Measurements from ENCODE around the gene STARD5.

Gene STARD5

DNA sequence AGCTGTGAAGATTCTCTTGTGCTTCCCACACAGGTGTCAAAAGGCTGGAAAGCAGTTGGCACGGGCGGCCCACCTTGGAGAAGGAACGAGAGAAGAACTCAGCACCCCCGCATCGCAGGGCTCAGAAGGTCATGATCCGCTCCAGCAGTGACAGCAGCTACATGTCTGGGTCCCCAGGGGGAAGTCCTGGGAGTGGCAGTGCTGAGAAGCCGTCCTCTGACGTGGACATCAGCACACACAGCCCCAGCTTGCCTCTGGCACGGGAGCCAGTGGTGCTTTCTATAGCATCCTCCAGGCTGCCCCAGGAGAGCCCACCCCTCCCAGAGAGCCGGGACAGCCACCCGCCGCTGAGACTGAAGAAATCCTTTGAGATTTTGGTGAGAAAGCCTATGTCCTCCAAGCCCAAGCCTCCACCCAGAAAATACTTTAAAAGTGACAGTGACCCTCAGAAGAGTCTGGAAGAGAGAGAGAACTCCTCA lies 31.4 kb downstream of the STARD5 start:
- DNase-seq (ENCODE audit: low read depth in 2 of 2) = no peak

DNA sequence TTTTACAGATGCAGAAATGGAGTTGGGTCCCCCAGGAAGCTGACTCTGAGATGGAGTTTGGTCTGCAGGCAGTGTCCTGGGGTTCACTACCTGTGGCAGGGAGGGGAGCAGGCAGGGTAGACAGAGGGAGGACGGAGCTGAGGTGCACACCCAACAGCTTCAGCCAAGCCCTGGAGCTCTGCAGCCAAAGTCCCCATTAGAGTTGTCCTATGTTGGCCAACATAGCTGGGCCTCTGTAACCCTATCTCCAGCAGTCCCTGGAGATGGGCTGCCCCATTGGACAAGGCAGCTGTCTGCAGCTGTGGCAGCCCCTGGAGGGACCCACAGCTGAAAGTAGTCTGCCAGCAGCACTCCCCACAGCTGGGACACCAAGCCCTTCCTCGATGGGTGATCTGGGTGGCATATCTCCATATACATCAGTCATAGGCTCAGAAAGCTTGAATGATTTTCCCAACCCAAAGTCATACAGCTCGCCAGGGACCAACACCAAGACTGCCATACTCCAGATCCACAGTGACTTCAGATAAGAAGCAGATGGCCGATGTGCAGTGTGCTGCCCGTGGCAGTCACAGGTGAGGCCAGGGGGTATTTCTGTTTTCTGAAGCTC lies 31.9 kb downstream of the STARD5 start:
- no peak for DNase-seq (ENCODE audit: low read depth in 2 of 2)

DNA sequence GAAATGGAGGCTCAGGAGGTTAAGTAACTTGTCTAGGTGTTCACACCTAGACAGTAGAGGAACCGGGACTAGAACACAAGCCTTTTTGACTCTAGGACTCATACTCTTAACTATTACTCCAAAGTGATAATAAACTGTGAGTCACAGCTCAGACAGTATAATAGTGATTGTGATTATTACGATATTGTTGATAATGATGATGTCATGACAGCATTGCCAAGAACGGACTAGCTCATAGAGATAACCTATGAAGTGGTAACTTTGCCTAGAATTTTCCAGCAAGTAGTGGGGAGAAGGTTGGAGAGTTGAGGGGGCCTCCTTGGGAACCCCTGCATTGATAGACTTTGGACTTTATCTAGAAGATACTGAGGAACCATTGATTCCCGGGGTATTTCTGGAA lies 34.0 kb downstream of the STARD5 start:
- no peak for DNase-seq (ENCODE audit: low read depth in 2 of 2)

DNA sequence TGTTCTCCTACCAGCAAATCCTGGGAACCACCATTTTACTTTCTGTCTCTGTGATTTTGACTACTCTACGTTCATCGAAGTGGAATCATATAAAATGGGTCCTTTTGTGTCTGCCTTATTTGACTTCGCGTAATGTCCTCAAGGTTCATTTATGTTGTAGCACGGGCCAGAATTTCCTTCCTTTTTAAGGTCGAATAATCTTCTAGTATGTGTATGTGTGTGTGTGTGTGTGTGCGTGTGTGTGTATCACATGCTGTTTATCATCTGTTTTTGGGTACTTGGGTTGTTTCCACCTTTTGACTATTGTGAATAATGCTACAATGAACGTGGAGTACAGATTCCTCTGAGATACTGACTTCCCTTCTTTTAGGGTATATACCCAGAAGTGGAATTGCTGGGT lies 35.3 kb downstream of the STARD5 start:
- no peak for DNase-seq (ENCODE audit: low read depth in 2 of 2)

DNA sequence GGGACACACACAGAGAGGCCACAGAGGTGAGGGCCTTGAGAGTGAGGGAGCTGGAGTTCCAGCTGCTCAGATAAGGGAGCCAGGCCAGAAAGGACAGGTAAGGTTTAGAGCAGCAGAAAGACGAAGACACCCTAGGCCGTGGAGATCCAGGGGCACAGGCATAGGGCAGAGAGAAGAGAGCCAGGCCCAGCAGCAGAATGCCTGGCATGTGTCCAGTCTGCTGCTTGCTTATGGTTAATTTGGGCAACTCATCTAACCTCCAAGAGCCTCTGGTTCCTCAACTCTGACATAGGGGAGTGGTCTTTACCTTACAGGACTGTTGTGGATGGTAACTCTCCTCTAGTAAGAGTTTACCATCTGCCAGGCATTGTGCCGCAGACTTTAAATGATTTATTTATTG lies 35.9 kb downstream of the STARD5 start:
- no peak for DNase-seq (ENCODE audit: low read depth in 2 of 2)

DNA sequence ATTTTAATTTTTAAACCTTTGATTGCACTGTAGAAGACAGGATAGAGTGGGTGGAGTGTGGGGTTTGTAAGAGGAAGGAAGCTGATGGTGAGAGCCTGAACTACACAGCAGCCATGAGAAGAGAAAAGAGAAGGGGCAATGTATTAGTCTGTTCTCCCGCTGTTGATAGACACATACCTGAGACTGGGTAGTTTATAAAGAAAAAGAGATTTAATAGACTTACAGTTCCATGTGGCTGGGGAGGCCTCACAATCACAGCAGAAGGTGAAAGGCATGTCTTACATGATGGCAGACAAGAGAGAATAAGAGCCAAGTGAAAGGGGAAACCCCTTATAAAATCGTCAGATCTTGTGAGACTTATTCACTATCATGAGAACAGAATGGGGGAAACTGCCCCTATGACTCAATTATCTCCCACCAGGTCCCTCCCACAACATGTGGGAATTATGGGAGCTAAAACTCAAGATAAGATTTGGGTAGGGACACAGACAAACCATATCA lies 37.3 kb downstream of the STARD5 start:
- DNase-seq (ENCODE audit: low read depth in 2 of 2) = no peak

DNA sequence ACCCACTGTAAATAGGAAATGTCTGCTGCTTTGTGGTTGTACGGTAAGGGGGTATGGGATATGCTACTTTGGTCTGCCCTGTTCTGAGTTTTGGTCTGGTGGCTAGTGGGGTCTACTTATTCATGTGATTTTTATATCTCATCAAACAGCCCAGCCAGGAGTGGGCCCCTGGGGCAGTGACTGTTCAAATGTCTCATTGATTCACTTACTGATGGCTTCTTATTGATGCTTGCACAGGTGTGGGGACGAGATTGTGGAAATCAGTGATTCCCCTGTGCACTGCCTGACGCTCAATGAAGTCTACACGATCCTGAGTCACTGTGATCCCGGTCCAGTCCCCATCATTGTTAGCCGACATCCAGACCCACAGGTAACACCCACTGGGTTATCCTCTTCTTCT lies 38.5 kb downstream of the STARD5 start:
- DNase-seq (ENCODE audit: low read depth in 2 of 2) = no peak

DNA sequence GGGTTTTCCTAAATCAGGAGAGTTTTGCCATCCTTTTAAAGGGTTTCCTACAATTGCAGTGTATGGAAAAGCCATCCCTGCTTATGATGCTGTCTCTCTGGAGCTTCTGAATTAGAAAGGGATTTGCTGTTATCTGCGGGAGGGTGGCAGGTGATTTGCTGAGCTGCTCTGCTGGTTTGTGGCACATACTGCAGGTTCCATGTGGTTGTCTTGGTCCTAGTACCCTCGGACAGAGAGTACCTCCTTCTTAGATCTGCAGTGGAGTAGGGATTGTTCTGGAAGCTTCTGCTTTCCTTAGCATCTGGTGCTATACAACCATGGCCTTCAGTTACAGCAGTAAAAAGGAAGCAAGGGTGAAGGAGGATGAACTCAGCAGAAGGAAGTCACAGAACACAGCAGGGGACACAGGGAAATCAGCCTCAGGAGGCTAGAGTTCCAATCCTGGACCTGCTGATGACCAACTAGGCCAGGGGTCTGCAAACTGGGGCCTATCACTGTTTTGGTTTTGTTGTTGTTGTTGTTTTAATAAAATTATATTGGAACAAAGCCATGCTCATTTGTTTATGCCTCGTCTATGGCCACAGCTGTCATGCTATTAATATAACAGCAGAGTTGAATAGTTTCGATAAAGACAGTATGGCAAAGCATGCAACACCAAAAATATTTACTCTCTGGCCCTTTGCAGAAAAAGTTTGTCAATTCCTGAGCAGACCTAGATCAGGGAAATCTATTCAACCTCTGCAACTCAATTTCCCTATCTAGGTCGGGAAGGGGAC lies 39.5 kb downstream of the STARD5 start:
- no peak for DNase-seq (ENCODE audit: low read depth in 2 of 2)

DNA sequence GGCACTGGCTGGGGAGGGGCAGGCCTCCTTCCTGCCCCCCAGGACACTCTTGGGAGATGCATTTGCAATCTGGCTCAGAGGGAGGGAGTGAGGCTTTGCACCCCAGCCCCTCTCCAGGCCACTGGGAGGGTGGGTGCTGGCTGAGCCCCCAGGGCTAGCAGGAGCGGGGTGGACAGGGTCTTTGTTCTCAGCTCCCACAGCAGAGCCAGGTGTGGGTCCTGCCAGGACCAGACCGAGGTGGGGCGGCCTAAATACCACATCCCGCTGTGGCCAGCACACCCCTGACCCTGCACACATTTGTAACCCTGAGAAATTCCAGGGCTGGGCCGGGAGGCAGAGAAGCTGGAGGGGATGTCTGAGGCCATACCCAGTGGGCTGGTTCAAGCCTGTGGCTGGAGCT lies 41.0 kb downstream of the STARD5 start:
- no peak for DNase-seq (ENCODE audit: low read depth in 2 of 2)

DNA sequence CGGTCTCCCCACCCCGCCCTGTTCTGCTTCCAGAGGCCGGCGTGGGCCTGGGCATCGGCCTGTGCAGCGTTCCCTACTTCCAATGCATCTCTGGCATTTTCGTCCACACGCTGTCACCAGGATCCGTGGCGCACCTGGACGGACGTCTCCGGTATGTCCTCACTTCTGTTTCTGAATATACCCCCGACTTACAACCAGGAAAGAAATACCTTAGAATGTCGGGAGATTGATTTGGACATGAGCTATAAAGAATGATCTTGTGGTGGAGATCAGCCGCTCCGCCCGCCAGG lies 41.4 kb downstream of the STARD5 start:
- no peak for DNase-seq (ENCODE audit: low read depth in 2 of 2)

DNA sequence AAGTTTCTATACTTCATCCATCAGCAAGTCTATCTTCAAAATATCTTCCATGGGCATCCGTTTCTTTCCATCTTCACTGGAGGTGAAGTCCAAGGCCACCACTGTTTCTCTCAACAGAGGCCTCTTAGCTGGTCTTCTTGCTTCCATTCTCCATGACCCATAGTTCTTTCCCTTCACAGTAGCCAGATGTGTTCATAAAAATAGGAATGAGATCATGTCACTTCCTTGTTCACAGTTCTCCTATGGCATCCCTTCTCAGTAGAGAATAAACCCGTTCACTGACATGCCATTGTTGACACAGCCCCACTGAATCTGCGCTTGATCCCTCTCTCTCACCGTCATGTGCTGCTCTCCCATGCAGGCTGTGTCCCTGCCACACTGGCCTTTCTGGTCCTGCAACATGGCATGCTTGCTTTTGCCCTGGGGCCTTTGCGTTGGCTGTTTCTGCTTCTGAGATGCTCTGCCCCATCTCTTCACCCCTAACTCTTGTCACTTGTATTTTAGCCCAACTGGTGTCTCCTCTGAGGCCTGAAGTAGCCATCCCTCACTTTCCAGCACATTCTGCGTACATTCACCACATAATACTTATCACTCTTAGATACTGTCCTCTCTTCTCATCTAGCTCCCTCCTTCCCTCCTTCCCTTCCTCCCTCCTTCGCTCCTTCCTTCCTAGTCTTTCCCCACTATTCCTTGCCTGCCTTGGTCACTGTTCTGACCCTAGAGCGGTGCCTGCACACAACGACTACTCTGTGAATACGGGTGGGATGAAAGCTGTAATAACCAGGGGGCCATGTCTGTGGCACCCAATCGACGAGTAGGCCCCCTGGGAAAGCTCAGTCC lies 42.0 kb downstream of the STARD5 start:
- no peak for DNase-seq (ENCODE audit: low read depth in 2 of 2)

DNA sequence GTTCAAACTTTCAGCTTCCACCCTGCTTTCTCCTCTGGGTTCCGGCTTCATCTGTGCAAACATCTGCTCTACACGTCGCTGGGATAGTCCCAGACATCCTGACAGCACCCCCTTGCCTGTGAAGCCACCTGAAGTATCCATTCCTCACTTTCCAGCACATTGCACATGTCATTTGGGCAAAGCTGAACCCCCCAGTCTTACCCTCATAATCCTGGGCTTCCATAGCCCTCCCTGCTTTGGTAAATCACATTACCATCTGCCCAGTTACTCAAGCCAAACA lies 42.5 kb downstream of the STARD5 start:
- no peak for DNase-seq (ENCODE audit: low read depth in 2 of 2)

DNA sequence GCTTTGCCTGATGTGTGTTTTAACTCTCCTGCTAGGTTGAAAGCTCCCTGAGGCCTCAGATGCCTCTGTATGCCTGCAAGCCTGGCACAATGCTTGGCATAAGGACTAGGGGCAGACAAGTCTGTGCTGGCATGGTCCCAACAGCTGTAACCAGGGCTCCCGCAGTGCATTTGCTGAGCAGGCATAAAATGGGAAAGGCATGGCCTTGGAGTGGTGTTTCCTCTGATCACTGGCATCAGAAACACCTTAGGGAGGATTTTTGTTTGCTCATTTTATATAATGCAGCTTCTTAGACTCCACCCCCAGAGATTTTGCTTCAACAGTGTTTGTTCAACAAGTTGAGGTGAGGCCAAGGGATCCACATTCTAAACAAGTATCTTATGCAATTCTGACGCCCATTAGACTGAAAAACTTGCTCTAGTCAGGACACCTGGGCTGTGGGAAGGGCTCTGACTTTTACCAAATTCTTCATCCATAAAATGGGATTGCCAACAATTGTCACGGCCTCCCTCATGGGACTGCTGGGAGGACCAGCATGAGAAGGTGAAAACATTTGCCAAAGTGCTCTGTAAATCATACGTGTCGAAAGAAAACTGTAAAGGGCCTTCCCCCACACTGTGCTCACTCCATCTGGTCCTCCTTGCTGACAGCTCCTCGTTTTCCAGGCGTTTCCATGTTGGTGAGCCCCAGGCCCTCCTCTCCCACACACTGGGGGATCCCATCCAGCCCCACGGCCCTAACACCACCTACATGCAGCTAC lies 43.1 kb downstream of the STARD5 start:
- DNase-seq (ENCODE audit: low read depth in 2 of 2) = no peak

DNA sequence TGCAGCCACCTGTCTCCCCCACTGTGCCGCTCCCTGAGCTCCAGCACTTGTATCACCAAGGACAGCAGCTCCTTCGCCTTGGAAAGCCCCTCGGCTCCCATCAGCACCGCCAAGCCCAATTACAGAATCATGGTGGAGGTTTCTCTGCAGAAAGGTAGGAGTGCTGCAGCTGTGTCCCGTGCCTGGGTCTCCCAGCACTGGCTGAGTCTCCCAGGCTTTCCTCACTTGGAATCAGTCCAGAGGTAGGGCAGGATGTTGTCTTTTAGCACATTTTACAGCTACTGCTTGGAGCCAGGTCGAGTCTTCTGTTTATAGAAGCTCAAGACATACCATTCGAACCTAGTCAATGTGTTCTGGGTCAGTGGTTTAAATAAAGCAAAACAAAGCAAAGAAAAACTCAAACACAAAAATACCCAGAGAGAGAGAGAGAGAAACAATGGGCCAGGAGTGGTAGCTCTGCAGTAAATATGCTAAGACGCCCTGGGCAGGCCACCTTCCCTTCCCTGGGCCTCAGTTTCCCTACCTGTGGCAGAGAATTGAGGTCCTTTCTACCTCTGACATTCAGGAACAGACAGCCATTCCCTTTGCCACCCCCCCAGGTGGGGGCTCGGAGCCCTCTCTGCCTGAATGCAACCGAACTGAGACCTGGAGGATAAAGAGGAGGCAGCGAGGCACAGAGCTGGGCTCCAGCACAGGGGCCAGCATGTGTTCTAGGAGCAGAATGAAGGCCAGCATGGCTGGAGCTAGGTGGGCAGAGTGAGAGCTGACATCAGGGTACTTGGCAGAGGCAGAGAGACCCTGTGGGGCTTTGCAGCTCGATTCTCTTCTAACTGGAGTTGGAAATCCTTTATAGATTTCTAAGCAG lies 44.1 kb downstream of the STARD5 start:
- no peak for DNase-seq (ENCODE audit: low read depth in 2 of 2)

DNA sequence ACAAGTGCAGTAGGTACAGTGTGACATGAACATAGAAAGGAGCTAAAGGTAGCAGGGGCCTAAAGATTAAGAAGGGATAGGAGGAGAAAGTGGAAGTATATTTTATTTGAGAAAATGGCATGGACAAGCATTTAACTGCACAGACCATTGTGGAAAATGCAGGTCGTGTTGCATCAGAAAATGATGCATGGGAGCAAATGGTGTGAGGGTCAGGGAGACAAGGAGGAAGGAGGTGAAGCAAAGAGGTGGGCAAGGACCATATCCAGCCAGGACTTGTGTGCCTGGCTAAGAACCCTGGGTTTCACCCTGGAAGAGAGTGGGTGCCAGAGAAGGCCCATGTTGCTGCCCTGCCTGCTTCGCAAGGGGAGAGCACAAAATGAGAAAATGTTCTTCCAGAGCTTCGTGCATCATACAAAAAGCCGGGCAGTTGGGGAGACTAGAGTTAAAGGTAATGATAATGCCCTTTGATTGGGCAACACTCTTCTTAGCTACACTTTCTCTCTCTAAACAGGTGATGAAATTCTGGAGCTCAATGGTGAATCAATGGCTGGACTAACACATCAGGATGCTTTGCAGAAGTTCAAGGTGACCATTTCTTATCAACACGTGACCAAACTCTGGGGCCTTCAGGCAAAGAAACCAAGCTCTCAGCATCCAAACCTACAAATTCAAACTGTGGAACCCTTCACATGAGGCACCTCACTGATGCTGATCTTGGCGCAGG lies 45.5 kb downstream of the STARD5 start:
- no peak for DNase-seq (ENCODE audit: low read depth in 2 of 2)

DNA sequence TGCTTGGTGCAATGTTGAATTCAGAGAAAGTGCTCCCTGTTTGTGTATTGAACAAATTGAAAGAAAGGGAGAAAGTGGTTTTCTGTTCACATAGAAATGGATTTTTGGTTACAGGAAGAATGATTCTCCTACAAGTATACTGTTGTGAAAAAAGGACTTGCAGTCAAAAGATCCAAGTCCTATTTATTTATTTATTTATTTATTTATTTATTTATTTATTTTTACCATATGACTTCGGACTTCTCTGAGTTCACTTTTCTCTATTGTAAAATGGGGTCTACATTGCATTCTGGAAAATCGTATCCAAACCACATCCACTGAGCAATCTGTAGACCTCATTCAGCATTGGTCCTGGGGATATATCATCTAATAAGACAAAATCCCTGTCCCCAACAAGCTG lies 46.1 kb downstream of the STARD5 start:
- DNase-seq (ENCODE audit: low read depth in 2 of 2) = no peak

DNA sequence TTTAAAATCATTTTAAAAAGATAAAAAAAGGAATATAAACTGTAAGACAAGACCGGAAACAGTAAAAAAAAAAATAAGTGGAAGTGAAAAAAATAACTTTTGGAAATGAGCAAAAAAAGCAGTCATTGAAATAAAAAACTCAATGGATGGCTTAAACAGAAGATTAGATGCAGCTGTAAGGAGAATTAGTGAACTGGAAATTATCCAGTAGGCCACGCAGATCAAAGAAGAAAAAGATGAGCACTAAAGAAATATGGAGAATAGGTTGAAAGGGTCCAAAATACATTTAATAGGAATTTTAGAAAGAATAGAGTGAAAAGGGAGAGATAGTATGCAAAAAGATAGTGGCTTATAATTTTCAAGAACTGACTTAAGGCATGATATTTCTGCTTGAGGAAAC lies 47.0 kb downstream of the STARD5 start:
- DNase-seq (ENCODE audit: low read depth in 2 of 2) = no peak

DNA sequence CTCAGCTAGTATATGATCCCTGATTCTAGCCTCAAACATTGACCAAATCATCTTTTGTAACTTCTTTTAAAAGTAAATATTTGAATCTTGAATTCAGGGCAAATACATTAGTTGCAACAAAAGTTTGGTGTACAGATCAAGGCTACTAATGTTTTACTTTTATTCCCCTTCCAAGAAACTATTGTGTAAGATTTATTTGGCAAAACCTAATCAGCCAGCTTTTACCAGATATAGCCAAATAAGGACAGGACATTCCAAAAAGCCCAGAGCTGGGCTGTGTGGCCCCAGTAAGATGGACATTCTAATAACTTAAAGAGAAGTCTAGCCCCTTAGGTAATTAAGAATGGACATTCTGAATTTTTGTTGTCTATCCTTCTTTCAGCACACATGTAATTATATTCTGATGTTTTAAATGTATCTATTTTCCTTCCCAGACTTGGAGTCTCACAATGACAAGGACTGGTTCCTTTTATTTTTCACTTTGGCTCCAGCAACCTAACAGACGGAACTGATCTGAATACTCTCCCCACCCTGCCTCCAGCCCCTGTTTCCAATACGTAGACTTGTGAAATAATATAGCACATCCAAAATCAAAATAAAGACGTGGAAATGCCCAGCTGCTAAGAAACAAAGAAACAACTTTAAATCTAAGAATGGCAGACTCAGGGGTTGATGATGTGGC lies 48.1 kb downstream of the STARD5 start:
- no peak for DNase-seq (ENCODE audit: low read depth in 2 of 2)

DNA sequence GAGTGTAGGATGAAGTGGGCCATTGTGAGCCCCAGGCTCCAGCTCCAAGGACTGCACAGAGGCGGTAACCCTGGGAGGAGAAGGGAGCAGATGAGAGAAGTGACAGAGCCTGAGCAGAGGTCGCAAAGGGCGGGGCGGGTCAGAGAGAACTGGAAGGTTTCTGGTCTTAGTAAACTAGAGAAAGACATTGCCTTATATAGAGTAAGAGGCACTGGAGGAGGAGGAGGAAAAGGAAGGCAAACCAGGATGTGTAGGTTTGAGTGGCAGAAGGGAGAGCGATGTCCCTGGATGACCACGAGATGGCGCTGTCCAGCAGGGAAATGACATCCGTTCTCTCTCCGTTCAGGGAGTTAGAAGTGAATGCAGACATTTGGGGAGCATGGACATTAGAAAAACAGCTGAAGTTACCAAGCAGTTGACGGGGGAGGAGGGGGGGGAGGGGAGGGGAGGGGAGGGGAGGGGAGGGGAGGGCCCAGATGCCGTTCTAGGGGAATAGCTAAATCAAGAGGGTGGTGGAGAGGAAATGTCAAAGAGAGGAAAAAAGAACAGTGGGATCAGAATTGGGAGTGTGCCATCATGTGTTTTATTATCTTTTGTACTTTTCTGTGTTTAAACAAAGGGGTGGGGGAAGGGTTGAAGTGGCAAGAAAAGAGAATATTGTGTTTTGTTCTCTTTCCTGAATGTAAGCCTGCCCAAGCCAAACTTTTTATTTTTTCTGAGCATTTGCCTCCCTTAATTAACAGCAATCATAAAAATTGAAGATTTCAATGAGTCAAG lies 48.8 kb downstream of the STARD5 start:
- DNase-seq (ENCODE audit: low read depth in 2 of 2) = peak; percentile 67 to 81
